NB4 (cell line): Measurements from ENCODE around the gene STK36.
A peak's percentile ranks its signal among the peaks of the same experiment; 100 is the strongest.

Experiments
- DNase-seq: peaks from one replicate; pipeline ENCODE4 v3.0.0; 2010; ENCODE audit warnings: low read depth
- H3K4me3 ChIP-seq: one replicate; pipeline ENCODE4 v1.5.1; 2011; ENCODE audit warnings: mild to moderate bottlenecking, low read depth, low read length, moderate library complexity
- CTCF ChIP-seq: IDR thresholded peaks from one replicate; pipeline ENCODE4 v1.5.1; 2012; ENCODE audit warnings: low read depth, low read length
- MAX ChIP-seq: IDR thresholded peaks from 2 replicates; pipeline ENCODE4 v1.6.1; 2011; ENCODE audit warnings: low read depth, low read length
- MYC ChIP-seq: IDR thresholded peaks from 2 replicates; pipeline ENCODE4 v1.6.1; 2011; ENCODE audit warnings: low read depth, low read length
- POLR2A ChIP-seq: IDR thresholded peaks from 2 replicates; pipeline ENCODE4 v1.6.1; 2011; ENCODE audit warnings: mild to moderate bottlenecking; ENCODE audit not compliant: insufficient read length; ENCODE audit errors: extremely low read depth

STK36 gene

GRCh38 chr2:218716070-218716469 lies 44.2 kb downstream of the STK36 start:
- no peak overlapping the region for H3K4me3 ChIP-seq
- no peak for TF ChIP-seq MYC
- TF ChIP-seq POLR2A: no peak
- DNase-seq: no peak

- no peak overlapping the region for H3K4me3 ChIP-seq
- peak; percentile 21 for DNase-seq
- TF ChIP-seq MYC: no peak
- TF ChIP-seq MAX: no peak
- no peak for TF ChIP-seq CTCF
Measured at GRCh38 chr2:218717262-218717661, 45.4 kb downstream of the STK36 start.

- no peak for TF ChIP-seq POLR2A
- no peak for TF ChIP-seq MYC
- no peak for TF ChIP-seq MAX
- no peak for TF ChIP-seq CTCF
- DNase-seq: peak; percentile 52
- H3K4me3 ChIP-seq: no peak overlapping the region
Measured at GRCh38 chr2:218718058-218718457, 46.2 kb downstream of the STK36 start.

- TF ChIP-seq POLR2A (no peak), MAX (no peak)
- no peak for DNase-seq
- no peak overlapping the region for H3K4me3 ChIP-seq
Measured at GRCh38 chr2:218719457-218719856, 47.6 kb downstream of the STK36 start.

- DNase-seq: no peak
- no peak overlapping the region for H3K4me3 ChIP-seq
- TF ChIP-seq MAX (no peak), MYC (no peak), CTCF (no peak), POLR2A (no peak)
Measured at GRCh38 chr2:218720048-218721041, 48.5 kb downstream of the STK36 start.

GRCh38 chr2:218721488-218721887 lies 49.6 kb downstream of the STK36 start:
- TF ChIP-seq MYC (no peak), POLR2A (no peak), MAX (no peak), CTCF (no peak)
- no peak overlapping the region for H3K4me3 ChIP-seq
- DNase-seq: no peak

GRCh38 chr2:218721934-218722333 lies 50.0 kb downstream of the STK36 start:
- no peak overlapping the region for H3K4me3 ChIP-seq
- TF ChIP-seq CTCF: no peak
- TF ChIP-seq MYC: no peak
- no peak for TF ChIP-seq POLR2A
- TF ChIP-seq MAX: no peak
- DNase-seq: no peak
